ENCODE data around the gene CCNE1.

CCNE1 gene

DNA sequence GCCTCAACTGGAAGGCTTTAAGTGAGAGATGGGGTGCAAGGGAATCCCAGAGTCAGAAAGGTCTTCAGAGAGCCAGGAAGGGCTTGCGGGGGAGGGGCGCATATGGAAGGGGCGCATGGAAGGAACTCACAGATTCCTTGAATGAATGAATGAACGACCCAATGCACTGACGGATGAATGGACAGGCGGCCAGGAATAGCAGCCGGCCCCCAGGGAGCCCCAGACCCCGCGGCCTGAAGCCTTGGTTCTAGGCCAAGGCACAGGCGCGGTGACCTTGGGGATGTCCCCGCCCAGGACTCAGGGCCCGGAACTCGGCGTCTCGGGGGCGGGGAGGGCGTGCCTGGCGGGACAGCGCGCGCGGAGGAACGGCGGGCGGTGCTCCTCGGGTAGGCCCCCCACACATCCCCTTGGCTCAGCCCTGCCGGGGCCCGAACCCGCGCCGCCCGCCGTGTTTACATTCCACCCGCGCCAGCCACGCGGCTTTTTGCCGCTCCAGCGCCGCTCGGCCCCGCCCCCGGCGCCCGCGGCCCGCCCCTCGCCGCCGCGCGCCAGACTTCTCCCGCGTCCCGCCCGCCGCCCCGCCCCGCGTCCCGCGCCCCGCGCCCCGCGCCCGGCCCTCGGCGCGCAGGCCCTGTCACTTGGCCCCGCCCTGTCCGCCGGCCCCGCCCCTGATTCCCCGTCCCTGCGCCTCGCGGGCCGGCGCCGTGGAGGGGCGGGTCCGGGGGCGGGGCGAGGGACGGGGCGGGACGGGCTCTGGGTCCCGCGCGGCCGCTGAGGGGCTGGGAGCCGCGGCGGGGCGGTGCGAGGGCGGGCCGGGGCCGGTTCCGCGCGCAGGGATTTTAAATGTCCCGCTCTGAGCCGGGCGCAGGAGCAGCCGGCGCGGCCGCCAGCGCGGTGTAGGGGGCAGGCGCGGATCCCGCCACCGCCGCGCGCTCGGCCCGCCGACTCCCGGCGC is at the start of gene CCNE1:
TSS of gene CCNE1 (plus strand) at position 867 of the 955 bp plus-strand sequence. CDS start 565 bp downstream, outside the sequence.
- DNase-seq = peak in 1 of 2 experiments; percentile 40

DNA sequence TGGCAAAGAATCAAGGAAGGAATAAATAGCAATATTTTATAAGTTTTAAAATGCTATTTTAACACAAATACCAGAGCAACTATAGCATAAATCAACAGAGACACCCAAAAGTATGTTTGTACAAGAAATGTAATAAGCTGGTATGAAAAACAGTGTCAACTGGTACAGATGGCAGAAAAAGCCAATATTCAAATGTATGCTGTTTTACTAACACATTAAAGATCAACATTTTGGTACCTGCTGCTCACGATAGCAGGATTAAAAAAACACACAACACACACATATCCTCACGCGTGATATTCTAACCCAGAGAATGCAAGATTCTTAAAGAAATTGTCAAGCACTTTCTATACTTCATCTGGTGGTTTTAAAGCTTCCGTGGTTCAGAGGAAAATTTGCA is 48.6 kb upstream of the CCNE1 start:
- DNase-seq = no peak

- DNase-seq = no peak
Observed at GRCh38 chr19:29764361-29764760, 47.4 kb upstream of the CCNE1 start.

DNA sequence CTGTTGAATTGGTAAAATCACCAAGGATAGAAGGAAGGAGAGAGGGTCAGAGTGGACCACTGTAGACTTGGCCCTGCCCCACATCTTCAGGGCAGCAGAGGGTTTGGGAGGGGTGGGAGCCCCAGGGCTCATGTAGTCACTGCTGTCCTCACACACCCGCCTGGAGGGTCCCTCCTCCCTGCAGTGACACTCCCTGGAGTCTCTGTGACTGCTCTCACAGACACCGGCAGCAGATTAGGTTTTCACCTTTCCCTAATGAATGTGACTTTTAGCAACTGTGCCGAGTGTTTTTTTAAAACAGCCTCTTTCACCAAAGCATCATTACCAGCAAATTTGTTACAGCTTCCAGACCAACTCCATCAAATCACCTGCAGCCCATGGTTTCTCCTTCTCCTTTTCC is 45.7 kb upstream of the CCNE1 start:
- DNase-seq = no peak

GRCh38 chr19:29767039-29767735 is 44.6 kb upstream of the CCNE1 start:
- DNase-seq = no peak

- no peak for DNase-seq
Observed at GRCh38 chr19:29768166-29768565, 43.6 kb upstream of the CCNE1 start.

DNA sequence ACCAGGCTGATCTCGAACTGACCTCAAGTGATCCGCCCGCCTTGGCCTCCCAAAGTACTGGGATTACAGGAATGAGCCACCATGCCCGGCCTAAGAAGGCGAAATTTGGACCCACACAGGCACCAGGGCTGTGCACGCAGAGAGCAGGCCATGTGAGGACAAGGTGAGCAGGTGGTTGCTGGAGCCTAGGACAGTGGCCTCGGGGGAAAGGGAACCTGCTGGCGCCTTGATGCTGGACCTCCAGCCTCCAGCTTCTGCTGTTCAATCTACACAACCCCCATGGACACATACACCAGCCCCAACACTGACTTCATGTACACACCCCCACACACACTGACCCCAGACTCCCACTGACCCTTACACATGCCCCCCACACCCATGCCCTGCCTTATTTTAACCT is 41.8 kb upstream of the CCNE1 start:
- DNase-seq = no peak

GRCh38 chr19:29770648-29771047 is 41.1 kb upstream of the CCNE1 start:
- no peak for DNase-seq

GRCh38 chr19:29771708-29772414 is 39.9 kb upstream of the CCNE1 start:
- DNase-seq = peak in 1 of 2 experiments; percentile 68

DNA sequence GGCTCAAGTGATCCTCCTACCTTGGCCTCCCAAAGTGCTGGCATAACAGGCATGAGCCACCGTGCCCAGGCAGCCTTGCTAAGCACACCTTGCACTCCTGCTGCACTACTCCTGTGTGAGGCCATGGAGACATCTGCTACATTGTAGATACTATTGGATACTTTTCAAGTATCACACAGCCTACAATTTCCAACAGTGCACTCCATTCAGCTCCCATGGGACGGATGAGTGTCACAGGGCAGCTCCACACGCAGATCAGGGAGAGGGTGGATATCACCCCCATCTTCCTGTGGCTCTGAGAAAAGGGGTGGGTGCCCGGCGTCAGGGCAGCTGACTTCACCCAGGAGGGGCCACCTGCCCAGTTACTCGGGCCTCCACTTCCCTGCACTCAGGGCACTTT is 39.1 kb upstream of the CCNE1 start:
- no peak for DNase-seq

DNA sequence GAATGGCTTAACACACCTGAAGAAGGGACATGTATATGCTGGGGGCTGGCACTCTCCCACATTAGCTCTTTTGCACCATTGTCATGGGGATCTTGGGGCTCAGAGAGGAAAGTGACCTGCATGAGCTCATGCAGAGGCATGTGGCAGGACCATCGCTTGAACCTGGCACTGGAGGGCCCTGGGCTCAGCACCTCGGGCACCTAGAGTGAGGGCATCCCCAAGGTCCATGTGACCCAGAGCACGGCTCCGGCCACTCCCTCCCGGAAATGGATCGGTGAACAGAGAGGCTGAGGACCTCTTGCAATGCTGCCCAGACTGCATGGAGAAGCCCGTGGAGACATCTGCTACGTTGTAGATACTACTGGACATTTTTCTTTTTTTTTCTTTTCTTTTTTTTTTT is 38.6 kb upstream of the CCNE1 start:
- no peak for DNase-seq

GRCh38 chr19:29774126-29774525 is 37.7 kb upstream of the CCNE1 start:
- no peak for DNase-seq

DNA sequence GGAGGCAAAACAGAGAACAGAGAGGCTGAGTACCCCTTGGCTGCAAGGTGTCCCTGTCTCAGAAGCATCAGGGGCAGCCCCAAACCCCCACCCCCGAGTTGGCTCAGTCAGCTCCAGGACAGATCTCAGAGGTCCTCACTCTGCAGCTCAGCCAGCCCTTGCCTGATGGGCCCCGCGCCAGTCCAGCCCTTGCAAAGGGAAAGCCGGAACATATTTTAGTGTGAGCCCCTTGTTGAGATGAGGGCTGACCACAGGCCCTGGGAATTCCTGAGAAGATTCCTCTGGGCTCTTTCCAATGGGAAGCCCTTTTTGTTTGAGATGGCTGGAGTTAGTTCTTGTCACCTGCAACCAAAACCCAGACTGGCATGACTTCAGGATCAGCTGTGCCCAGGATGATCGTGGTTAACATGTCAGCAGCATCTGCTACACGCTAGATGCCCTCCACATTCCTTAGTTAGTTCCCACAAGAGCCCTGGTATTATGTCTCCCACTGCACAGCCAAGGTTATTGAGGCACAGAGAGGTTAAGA is 33.9 kb upstream of the CCNE1 start:
- no peak for DNase-seq

- DNase-seq = no peak
Observed at GRCh38 chr19:29779921-29780320, 31.9 kb upstream of the CCNE1 start.

- peak in 1 of 2 experiments; percentile 63 for DNase-seq
Observed at GRCh38 chr19:29781386-29782259, 30.2 kb upstream of the CCNE1 start.

DNA sequence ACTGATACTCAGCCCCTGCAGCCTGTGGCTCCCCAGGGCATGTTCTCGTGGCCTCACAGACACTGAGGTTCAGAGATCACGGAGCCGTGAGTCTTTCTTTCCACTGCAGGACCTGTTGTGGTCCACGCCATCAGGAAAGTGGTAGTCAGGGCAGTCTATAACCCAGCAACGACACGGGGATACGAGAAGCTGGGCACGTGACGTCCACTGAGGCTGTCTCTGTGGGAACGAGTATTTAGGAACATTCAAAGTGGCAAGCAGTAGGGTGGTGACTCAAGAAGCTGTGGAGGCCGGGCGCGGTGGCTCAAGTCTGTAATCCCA is 29.6 kb upstream of the CCNE1 start:
- DNase-seq = peak in 1 of 2 experiments; percentile 50

DNA sequence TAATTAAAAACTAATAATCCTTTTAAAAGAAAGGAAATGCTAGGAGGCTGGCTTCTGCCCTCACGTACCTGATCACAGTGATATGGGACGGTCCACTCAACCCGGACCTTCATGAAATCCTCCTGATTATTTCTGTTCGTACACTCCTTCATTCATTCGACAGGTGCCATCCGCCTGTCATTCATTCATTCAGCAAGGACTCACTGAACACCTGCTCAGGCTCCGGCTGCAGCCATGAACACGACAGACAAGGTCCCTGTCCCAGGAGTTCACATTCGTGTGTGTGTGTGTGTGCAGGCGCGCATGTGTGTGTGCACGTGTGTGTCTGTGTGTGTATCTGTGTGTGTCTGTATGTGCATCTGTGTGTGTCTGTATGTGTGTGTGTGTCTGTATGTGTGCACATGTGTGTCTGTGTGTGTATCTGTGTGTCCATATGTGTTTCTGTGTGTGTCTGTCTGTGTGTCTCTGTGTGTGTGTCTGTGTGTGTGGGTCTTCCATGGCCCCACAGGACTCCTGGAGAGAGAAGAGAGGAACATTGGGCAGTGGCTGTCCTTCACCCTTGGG is 28.1 kb upstream of the CCNE1 start:
- no peak for DNase-seq

DNA sequence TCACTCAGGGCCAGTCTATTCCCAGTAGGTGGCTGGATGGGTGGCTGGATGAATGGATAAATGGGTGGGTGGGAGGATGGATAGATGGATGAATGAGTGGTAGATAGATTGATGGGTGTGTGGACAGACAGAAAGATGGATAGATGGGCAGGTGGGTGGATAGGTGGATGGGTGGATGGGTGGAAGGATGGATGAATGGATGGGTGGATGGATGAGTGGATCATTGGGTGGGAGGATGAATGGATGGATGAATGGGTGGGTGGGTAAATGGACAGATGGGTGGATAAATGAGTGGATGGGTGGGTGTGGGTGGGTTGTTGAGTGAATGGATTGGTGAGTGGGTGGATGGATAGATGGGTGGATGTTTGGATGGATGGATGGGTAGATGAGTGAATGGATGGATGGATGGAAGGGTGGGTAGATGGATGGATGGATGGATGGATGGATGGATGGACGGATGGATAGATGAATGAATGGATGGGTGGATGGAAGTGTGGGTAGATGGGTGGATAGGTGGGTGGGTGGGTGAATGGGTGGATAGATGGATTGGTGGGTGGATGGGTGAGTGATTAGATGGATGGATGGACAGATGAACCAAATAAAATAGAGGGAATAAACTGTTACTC is 27.1 kb upstream of the CCNE1 start:
- DNase-seq = no peak

DNA sequence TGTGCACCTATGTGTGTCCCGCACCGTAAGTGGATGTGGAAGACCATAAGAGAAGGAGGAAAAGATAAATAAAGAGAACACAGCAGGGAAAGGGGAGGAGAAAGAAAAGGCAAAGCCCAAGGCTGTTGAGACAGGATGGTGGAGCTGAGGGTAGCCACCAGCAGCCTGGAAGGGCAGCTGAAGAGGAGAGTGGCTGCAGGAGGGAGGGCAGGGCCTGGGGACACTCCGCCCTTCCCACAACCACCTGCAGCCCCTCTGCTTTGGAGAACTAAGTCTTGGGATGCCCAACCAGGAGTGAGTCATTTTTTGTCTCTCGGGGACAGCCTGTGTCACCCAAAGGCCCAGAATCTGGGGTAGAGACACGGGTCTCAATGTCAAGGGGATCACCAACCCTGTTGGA is 26.4 kb upstream of the CCNE1 start:
- no peak for DNase-seq

DNA sequence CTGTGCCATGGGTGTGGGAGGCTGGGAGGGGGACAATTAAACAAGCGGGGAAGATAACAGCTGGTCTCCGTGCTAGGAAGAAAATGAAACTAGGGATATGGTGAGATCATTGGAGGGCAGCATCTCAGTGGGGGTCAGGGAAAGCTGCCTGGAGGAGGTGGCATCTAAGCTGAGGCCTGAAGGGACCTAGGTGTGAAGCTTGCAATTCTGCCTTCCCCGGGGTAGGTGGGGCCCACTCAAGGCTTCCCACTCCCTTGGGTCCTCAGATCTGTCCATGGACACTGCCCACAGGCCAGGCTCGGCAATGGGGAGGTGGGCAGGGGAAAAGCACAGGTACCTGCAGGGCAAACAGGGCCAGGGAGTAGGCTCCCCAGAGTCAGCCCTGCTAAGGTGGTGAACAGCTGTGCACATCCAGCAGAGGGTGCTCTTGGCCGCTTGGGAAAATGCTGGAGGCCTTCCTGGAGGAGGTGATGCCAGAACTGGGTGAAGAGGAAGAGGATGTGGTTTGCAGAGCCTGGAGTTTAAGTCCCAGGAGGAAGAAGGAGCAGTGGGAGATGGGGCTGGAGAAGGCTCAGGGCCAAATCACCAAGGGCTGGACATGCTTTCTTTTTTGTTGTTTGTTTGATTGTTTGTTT is 25.7 kb upstream of the CCNE1 start:
- DNase-seq = no peak

GRCh38 chr19:29787281-29787680 is 24.5 kb upstream of the CCNE1 start:
- DNase-seq = no peak
